Fibroblast of villous mesenchyme (primary cell): Measurements from ENCODE around the gene DCN. TPM values are rescaled to one million over a fixed set of nuclear protein-coding genes. Genes with fewer than 3 reads are reported as not detected.
A peak's percentile ranks its signal among the peaks of the same experiment; 100 is the strongest.

ENCODE experiments used
- DNase-seq: peaks from one replicate; pipeline ENCODE4 v3.0.0-alpha.2; 2010; ENCODE audit warnings: low read depth
- H3K4me3 ChIP-seq: 2 replicates; pipeline ENCODE4 v1.5.1; 2011; ENCODE audit warnings: low read depth, mild to moderate bottlenecking, low read length
- CTCF ChIP-seq: IDR thresholded peaks from 2 replicates; pipeline ENCODE4 v1.5.1; 2012; ENCODE audit warnings: low read depth, mild to moderate bottlenecking, low read length; ENCODE audit not compliant: insufficient read depth
- total RNA-seq: library from RNA; depleted of rRNA; stranded (reverse); fragments of >200 nt; gene quantifications from 2 replicates; pipeline ENCODE4 v1.2.3, GENCODE V29; 2012

The DCN gene
- total RNA-seq, 1 donor, result 125 TPM

DNA sequence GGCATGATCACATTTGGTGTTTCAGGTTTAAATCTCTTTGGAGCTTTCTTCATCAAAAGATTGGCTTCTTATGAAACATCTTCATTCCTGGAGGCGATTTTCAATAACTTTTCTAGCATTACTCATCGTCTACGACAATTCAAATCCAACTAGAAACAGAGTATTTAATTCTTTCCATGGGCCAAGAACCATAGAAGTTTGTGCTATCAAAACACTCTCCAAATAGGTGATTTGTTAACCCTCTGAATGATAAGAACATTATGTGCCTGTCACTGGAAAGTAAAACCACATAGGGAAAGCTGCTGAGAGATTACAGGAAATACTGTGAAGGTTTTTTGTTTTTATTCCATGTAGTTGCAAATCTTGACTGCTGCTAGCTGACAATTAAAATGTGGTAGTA is 6.9 kb upstream of the DCN start:
- TF ChIP-seq CTCF, result no peak
- no peak overlapping the region for H3K4me3 ChIP-seq
- peak; percentile 70 for DNase-seq

- no peak overlapping the region for H3K4me3 ChIP-seq
- no peak for DNase-seq
- TF ChIP-seq CTCF, result no peak
Observed at GRCh38 chr12:91188778-91189177, 6.2 kb upstream of the DCN start.

- no peak overlapping the region for H3K4me3 ChIP-seq
- TF ChIP-seq CTCF, result no peak
- DNase-seq, result no peak
Observed at GRCh38 chr12:91186156-91186555, 3.5 kb upstream of the DCN start.

DNA sequence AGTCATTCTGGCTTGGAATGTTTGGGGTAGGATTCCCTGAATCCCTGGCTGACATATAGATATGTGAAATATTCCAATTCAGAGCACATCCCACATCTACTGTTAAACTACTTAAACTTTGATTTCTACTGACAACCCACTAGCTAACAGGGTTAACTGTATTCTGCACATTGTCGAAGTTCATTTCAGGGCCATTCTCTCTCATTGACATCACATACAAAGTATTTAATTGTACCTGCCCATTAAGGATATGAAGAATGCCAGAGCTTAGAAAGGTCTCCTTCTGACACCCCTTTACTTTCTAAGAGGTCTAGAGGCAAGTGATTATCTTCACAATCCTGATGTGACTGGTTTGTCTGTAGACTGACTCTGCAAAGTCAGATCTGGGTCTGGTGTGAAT is 2.8 kb upstream of the DCN start:
- H3K4me3 ChIP-seq, result no peak overlapping the region
- no peak for DNase-seq
- no peak for TF ChIP-seq CTCF

- DNase-seq, result no peak
- no peak overlapping the region for H3K4me3 ChIP-seq
- TF ChIP-seq CTCF, result no peak
Observed at GRCh38 chr12:91183551-91183950, 934 bp upstream of the DCN start.

GRCh38 chr12:91180582-91181395 is 1.8 kb downstream of the DCN start:
- peak overlapping the region; percentile 73 for H3K4me3 ChIP-seq
- no peak for TF ChIP-seq CTCF
- peak; percentile 89 for DNase-seq
